Pons (tissue), 1 donor: Measurements from ENCODE around the gene STRAP.
A peak's percentile ranks its signal among the peaks of the same experiment; 100 is the strongest.

Source experiments
- DNase-seq: peaks from one replicate; pipeline ENCODE4 v3.0.0-alpha.2; 2016; ENCODE audit warnings: low spot score

Gene STRAP

GRCh38 chr12:15882118-15882971 lies at the start of gene STRAP:
Gene STRAP (plus strand): TSS chr12:15882387. CDS start chr12:15882708, 321 bp downstream.
- DNase-seq = peak; percentile 96

DNA sequence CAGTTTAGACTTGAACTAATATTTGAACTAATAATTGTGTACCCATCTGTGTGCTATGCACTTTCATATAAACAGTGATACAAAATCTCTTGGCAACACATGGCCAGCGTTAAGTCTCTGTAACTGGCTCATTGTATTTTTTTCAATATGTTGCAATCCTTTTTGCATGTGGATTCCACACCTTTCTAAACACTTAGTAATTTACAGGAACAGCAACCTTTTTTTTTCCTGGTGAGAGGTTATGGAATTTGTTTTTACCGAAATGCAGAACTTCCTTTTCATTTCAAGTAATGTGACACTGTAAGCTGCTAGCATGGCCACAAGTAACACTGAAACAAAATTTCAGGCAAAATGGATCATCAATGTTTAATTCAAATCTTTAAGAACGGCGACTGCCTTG lies 47.6 kb upstream of the STRAP start:
- DNase-seq = no peak

- no peak for DNase-seq
Measured at GRCh38 chr12:15837141-15837790, 44.9 kb upstream of the STRAP start.

GRCh38 chr12:15839041-15839440 lies 43.1 kb upstream of the STRAP start:
- peak; percentile 5 for DNase-seq

GRCh38 chr12:15839682-15840081 lies 42.5 kb upstream of the STRAP start:
- DNase-seq = no peak

- no peak for DNase-seq
Measured at GRCh38 chr12:15842108-15842507, 40.1 kb upstream of the STRAP start.

- DNase-seq = no peak
Measured at GRCh38 chr12:15846887-15847286, 35.3 kb upstream of the STRAP start.

- DNase-seq = no peak
Measured at GRCh38 chr12:15848606-15849005, 33.6 kb upstream of the STRAP start.

DNA sequence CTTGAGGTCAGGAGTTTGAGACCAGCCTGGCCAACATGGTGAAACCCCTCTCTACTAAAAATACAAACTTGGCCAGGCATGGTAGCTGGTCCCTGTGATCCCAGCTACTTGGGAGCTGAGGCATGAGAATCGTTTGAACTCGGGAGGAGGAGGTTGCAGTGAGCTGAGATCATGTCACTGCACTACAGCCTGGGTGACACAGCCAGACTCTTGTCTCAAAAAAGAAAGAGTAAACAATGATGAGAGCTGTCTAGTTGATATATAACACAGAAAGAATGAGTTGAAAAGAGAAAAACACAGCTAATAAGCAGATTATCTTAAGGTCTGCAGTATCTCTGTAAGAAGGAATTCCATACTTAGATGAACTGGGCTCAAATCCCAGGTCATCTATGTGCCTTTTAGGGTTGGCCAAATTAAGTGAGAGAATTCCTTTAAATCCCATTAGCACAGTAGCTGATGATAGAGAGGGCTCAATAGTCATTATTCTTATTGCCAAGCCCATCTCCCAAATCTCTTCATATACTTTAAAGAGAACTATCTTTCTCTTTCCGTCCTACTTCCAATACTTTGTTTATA lies 31.1 kb upstream of the STRAP start:
- no peak for DNase-seq

GRCh38 chr12:15851919-15852318 lies 30.3 kb upstream of the STRAP start:
- DNase-seq = no peak

GRCh38 chr12:15852383-15852782 lies 29.8 kb upstream of the STRAP start:
- no peak for DNase-seq

DNA sequence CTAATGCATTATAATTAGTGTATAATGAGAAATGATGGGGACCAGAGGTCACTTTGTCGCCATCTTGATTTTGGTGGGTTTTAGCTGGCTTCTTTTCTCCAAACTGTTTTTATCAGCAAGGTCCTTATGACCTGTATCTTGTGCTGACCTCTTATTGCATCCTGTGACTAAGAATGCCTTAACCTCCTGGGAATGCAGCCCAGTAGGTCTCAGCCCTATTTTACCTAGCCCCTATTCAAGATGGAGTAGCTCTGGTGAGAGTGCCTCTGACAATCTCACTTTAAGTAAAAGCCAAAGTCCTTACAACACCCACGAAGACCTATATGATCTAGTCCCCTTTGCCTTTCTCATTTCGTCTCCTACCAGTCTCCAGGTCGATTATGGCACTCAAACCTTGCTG lies 28.3 kb upstream of the STRAP start:
- no peak for DNase-seq

DNA sequence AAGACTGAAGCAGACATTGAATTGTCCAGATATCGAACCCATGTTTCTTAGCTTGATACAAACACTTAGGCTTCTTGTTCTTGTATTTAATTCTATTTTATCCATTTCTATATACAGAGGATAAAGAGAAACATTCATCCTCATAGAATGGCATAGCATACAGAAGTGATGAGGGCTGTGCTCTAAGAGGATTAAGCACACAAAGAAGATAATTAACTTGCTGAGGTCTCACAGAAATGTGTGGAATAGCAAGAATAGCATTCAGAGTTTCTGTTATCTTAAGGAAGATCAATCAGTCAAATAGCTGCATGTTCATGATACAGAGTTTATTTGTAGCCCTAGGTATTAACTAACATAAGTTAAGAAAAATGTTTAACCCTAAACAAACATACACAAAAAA lies 27.3 kb upstream of the STRAP start:
- DNase-seq = no peak

GRCh38 chr12:15855646-15856045 lies 26.5 kb upstream of the STRAP start:
- no peak for DNase-seq

DNA sequence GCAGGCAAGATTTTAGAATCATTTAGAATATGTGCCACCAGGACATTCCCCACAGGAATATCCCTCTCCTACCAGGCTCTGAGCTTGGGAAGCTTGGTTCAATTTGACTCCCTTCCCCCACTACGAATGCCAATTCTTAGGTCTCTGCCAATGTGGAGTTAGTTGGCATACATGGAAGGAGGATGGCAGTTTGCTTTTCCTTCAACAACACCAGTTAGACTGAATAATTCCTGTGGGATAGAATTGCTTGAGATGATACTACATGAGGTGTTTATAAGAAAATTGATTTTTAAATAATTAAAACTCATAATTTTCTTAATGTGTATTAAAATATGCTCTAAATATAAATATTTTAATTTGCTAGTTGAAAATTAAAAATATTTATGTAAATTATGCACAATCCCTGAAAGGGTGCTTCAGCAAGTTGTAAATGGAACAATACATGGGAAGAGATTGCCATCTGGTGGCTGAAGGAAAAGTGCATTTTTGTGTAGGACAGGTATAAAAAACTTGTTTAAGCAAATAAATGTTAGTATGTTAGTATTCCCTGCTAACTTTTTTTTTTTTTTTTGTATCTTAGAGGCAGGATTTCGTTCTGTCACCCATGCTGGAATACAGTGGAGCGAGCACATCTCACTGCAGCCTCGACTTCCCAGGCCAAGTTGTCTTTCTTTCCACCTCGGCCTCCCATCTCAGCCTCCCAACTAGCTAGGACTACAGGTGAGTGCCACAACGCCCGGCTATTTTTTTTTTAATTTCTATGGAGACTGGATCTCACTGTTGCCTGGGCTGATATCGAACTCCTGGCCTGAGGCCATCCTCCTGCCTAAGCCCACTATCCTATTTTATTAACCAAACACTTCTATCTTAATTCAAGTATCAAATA lies 25.8 kb upstream of the STRAP start:
- DNase-seq = peak; percentile 83

DNA sequence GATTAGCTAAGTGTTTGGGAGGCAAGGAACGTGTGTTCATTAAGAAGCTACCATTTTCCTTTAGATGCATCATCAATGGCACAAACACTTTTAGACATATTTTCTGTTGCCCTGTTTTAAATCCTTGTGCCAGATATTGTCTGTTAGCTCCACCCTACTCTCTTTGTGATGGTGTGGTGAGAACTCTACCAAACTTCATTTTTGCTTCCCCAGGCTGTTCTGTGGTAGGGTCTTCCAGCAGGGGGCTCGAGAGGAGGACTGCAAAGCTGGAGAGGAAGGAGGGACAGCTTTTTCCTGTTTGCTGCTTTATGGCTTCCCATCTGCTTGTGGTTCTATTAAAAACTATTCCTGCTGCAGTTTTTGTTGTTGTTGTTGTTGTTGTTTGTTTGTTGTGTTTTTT lies 23.8 kb upstream of the STRAP start:
- DNase-seq = no peak

DNA sequence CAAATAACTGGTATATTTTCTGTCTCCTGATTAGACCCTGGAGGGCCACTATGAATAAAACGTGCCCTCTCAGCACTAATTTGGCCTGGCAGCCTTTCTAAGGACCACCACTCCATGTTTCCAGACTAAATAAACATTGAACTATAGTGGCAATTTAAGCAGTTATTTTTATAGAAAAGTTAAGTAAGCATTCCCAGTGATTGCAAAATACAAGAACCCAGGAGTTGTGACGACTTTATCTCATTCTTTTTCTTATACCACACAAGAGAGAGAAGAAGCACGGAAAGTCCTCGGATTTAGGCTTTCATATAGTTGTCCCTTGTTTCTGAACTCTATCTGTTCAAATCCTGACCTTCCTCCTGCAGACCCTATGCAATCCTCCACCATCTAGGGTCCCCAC lies 23.1 kb upstream of the STRAP start:
- no peak for DNase-seq

- no peak for DNase-seq
Measured at GRCh38 chr12:15861404-15861803, 20.8 kb upstream of the STRAP start.

DNA sequence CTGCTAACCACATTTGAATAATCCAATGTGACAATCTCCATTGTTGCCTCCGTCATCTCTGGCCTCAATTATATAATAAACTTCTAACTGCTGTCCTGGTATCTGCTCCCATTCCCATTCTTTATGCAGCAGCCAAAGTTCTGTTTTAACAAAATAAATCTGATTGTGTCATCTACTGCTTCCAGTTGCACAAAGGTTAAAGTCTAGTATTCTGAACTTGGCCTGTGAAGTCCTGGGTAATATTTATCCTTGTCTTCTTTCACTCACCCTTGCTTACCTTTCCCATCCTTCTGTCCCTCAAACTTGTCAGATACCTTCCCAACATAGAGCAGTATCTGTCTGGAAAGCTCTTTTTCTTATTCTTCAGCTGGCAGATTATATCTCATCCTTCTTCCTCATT lies 19.3 kb upstream of the STRAP start:
- DNase-seq = no peak

DNA sequence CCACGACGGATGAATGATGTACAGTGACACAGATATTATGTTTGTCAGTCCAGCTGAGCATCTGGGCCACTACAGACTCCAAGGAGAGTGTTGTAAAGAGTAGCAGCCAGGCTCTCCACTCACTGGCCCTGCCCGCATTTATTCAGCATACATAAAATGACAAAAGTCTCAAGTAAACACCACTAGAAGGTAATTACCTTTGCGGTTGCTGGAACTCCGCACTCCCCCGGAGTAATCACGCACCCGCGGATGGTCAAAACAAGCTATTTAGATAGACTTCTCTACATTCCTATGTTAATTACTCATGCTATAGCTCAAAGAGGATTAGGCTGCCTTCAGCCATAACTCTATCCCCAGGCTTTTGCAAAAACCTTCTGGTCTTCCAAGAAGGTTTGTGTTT lies 18.8 kb upstream of the STRAP start:
- no peak for DNase-seq

- DNase-seq = peak; percentile 61
Measured at GRCh38 chr12:15863984-15864383, 18.2 kb upstream of the STRAP start.

GRCh38 chr12:15868186-15868585 lies 14.0 kb upstream of the STRAP start:
- no peak for DNase-seq
